ENCODE measurements around the gene TMA7.

Gene TMA7

DNA sequence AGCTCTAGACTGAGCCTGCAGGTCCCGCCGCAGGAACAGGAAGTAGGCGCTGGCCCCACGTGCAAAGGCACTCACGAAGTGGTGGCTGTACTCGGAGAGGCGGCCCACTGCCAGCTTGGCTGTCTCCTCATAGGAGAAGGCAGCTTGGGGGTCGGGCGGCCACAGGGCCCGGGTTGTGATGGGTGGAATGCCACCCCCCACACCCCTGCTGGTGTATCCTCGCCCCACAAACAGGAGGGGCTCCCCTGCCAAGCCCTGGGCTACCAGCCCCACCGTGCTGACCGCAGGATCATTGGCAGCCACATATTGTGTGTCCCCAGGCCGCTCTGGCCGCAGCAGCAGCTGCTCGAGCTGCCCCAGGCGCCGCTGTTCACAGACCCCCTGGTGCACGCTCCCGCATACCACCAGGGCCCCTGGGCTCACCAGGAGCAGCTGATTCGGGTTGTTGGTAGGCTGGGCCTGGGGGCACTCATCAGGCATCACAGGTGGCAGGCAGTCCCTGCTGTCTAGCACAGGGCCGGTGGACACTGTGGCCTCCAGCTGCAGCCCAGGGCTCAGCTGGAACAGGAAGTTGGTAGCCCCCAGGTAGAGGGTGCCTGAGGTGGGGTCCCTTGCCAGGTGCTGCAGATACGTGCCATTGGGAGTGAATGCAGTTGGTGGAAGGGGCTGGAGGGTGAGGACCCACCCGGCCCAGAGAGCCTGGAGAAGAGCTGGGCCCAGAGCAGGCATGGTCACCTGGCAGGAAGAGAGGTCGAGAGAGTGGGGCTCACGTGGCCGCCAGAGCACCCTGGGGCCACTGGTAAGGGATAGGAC, 16.0 kb upstream of the TMA7 start:
- no peak overlapping the region for H3K4me3 ChIP-seq (ENCODE audit: low read depth, low read length)
- no peak for DNase-seq (ENCODE audit: low read depth)
- TF ChIP-seq, protein P1, sequence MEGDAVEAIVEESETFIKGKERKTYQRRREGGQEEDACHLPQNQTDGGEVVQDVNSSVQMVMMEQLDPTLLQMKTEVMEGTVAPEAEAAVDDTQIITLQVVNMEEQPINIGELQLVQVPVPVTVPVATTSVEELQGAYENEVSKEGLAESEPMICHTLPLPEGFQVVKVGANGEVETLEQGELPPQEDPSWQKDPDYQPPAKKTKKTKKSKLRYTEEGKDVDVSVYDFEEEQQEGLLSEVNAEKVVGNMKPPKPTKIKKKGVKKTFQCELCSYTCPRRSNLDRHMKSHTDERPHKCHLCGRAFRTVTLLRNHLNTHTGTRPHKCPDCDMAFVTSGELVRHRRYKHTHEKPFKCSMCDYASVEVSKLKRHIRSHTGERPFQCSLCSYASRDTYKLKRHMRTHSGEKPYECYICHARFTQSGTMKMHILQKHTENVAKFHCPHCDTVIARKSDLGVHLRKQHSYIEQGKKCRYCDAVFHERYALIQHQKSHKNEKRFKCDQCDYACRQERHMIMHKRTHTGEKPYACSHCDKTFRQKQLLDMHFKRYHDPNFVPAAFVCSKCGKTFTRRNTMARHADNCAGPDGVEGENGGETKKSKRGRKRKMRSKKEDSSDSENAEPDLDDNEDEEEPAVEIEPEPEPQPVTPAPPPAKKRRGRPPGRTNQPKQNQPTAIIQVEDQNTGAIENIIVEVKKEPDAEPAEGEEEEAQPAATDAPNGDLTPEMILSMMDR (IDR thresholded peaks at IDR 0.05; ENCODE audit: low read depth, low read length, missing control alignments), result no peak

DNA sequence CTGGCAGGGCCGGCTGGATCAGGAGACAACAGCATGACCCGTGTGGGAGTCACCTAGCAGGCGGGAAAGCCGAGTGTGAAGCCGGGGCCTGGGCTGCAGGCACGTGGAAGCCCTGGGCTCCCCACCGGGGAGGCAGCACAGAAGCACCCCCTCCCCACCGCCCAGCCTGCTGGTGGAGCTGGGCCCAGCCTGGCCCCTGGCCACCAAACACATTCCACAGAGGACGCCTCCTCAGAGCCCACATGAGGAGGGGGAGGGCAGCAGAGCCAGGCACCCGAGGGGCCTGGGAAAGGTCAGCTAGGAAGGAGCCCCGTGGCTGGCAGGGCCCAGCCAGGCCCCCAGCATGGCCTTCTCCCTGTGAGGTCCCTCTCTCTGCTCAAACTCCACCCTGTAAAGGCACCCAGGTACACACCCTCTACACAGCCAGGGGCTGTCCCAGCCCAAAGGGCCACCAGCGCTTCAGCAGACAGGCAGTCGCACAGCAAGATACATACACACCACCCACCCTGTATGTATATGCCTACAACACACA, 14.7 kb upstream of the TMA7 start:
- TF ChIP-seq, protein P1 (IDR thresholded peaks at IDR 0.05; ENCODE audit: low read depth, low read length, missing control alignments), result no peak
- no peak for DNase-seq (ENCODE audit: low read depth)

DNA sequence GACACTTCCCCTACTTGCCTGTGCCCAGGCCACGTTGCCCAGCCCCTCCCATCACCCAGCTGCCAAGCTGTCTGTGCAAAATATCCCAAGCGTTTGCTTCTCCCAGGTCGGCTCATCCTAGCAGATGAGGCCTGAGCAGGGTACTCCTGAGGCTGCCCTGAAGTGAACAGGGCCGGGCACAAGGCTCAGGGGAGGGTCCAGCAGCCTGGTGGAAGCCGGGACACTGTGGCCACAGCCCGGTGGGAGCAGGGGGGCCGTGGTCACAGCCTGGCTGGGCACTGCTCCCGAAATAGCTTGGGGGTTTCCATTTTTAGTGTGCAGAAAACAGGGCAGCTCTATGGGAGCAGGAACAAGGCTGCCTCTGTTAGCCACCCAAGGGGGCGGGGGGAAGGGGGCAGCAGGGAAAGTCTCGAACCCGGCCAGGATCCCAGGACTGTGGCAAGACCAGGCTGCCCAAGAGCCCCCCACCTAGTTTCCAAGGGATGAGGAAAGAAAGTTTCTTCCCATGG, 13.6 kb upstream of the TMA7 start:
- DNase-seq (ENCODE audit: low read depth), result no peak
- TF ChIP-seq, protein P1 (IDR thresholded peaks at IDR 0.05; ENCODE audit: low read depth, low read length, missing control alignments), result no peak
- H3K4me3 ChIP-seq (ENCODE audit: low read depth, low read length), result no peak overlapping the region

More for the DNA sequence above, 14.7 kb upstream of the TMA7 start:
- H3K4me3 ChIP-seq (ENCODE audit: low read depth, low read length), result no peak overlapping the region

DNA sequence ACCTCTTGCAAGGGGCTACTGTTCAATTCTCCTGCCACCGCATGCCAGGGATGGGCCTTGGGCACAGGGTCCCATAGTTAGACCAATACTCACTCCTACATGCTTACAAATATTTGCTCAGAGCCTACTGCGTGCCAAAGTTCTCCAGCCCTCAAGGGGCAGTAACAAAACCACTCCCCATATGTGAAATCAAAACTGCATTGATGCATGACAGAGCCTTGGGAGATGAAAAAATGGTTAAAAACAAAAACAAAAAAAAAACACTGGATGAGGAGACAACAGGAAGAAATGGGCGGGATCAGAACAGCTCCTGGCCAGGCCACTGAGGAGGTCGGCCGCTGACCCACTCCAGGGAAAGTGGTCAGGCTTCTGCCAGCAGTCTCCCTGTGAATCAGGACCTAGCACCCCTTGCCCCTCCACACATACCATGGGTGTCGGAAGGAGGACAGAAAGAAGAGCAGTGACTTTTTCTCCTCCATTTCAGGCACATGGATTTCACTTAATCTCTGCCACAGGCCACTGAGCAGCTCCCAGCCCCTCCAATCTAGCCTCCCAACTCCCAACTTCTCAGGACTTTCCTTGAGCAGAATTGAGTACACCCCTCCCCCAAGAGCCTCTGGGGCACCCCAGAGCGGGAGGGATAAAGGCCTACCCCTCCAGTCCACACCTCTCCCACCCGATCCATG, 13.0 kb upstream of the TMA7 start:
- DNase-seq (ENCODE audit: low read depth), result no peak
- TF ChIP-seq, protein P1 (IDR thresholded peaks at IDR 0.05; ENCODE audit: low read depth, low read length, missing control alignments), result no peak
- H3K4me3 ChIP-seq (ENCODE audit: low read depth, low read length), result no peak overlapping the region

DNA sequence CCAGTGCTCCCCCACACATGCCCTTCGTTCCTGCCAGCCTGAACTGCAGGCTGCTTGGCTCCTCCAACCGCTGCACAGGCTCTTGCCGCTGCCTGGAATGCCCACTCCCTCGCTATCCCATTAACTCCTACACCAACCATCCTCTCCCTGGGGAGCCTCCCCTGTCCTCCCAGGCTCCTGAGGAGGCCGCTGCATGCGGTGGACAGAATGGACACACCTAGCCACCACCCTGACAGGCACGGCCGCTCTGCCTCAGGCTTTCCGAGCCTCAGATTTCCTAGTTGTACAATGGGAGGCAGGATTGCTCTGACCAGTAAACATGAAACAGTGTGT, 12.5 kb upstream of the TMA7 start:
- TF ChIP-seq, protein P1 (IDR thresholded peaks at IDR 0.05; ENCODE audit: low read depth, low read length, missing control alignments), result no peak
- DNase-seq (ENCODE audit: low read depth), result no peak
- H3K4me3 ChIP-seq (ENCODE audit: low read depth, low read length), result no peak overlapping the region

DNA sequence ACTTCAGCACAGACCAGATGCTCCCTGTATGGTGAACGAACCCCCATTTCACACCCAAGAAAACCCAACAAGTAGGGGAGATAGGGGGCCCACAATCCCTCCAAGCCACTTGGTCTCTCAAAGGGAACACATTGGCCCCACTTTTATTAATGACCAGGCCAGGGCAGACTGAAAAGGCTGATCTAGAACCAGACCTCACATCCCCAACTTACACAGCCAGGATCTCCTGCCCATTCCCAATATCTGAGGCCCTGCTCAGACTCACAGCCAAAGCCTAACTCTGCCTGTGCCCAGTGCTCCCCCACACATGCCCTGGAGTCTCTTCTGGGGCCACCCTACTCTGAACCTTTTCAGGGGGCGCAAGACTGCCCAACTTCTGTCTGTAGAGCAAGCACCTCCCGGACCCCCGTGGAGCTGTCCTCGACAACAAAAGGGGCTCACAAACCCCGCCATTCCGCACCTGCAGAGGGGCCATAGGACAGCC, 11.9 kb upstream of the TMA7 start:
- no peak overlapping the region for H3K4me3 ChIP-seq (ENCODE audit: low read depth, low read length)
- DNase-seq (ENCODE audit: low read depth), result no peak
- TF ChIP-seq, protein P1 (IDR thresholded peaks at IDR 0.05; ENCODE audit: low read depth, low read length, missing control alignments), result no peak

All from GM12864 (cell line).